Thyroid gland (tissue), 4 donors: ENCODE measurements around the gene ZNF14. TPM values are rescaled to one million over a fixed set of nuclear protein-coding genes. Genes with fewer than 3 reads are reported as not detected.

Source experiments
- DNase-seq, 2 donors: peaks; one replicate each; pipeline ENCODE4 v3.0.0-alpha.2; 2019
- H3K27ac ChIP-seq, 3 donors: fragments of 200-600 bp; sonication (generic); 1 replicate in 2 of 3; 2 replicates in 1 of 3; pipeline ENCODE4 v1.5.1; 2016 to 2019; ENCODE audit warnings: mild to moderate bottlenecking in 1 of 3, moderate library complexity in 1 of 3
- H3K27me3 ChIP-seq: fragments of 200-600 bp; sonication (generic); one replicate; pipeline ENCODE4 v1.5.1; 2019
- H3K36me3 ChIP-seq, 2 donors: fragments of 200-600 bp; sonication (generic); one replicate each; pipeline ENCODE4 v1.5.1; 2016 to 2019
- H3K4me1 ChIP-seq, 2 donors: fragments of 200-600 bp; sonication (generic); one replicate each; pipeline ENCODE4 v1.5.1; 2017 to 2019
- H3K4me3 ChIP-seq, 3 donors: fragments of 200-600 bp; sonication (generic); replicated peaks in 1 of 3; 1 replicate in 2 of 3; 2 replicates in 1 of 3; pipeline ENCODE4 v1.5.1; 2016; ENCODE audit warnings: mild to moderate bottlenecking in 1 of 3
- H3K9me3 ChIP-seq: fragments of 200-600 bp; sonication (generic); one replicate; pipeline ENCODE4 v1.5.1; 2017
- POLR2A ChIP-seq, 2 donors: fragments of 450-650 bp; IDR thresholded peaks; one replicate each; pipeline ENCODE4 v1.6.1; 2017; ENCODE audit warnings: antibody characterized with exemption in 2 of 2, mild to moderate bottlenecking in 2 of 2, moderate library complexity in 1 of 2
- WGBS, 2 donors: methylation state at CpG; one replicate each; pipeline ENCODE4 v1.1.5; 2017; 5-methylcytosine and 5-hydroxymethylcytosine counted together
- intact Hi-C: fragments of 100-400 bp; cut with DNase I; formaldehyde crosslinking; loops from one replicate; pipeline ENCODE4 v1.15.1; 2023
- total RNA-seq, 4 donors: library from RNA; depleted of rRNA; stranded (reverse); fragments of >200 nt; gene quantifications; one replicate each; pipeline ENCODE4 v1.2.3, GENCODE V29; 2016
- TF ChIP-seq, protein P1 (sequence below), 6 experiments: fragments of 200-600 bp in 3 of 6; fragments of 450-650 bp in 3 of 6; sonication (generic) in 3 of 6; IDR thresholded peaks; one replicate each; pipeline ENCODE4 v1.5.1; 2016 to 2019; ENCODE audit warnings: antibody characterized with exemption in 6 of 6, mild to moderate bottlenecking in 2 of 6, inconsistent platforms in 1 of 6, moderate library complexity in 1 of 6

Gene ZNF14
- total RNA-seq, 4 donors from 2014 or later, result 13.8 to 21.1 (median 17.7) TPM

DNA sequence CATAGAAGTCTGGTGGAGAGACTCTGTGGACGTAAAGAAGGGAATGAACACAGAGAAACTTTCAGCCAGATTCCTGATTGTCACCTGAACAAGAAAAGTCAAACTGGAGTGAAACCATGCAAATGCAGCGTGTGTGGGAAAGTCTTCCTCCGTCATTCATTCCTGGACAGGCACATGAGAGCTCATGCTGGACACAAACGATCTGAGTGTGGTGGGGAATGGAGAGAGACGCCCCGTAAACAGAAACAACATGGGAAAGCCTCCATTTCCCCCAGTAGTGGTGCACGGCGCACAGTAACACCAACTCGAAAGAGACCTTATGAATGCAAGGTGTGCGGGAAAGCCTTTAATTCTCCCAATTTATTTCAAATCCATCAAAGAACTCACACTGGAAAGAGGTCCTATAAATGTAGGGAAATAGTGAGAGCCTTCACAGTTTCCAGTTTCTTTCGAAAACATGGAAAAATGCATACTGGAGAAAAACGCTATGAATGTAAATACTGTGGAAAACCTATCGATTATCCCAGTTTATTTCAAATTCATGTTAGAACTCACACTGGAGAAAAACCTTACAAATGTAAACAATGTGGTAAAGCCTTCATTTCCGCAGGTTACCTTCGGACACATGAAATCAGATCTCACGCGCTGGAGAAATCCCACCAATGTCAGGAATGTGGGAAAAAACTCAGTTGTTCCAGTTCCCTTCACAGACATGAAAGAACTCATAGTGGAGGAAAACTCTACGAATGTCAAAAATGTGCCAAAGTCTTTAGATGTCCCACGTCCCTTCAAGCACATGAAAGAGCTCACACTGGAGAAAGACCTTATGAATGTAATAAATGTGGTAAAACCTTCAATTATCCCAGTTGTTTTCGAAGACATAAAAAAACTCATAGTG lies 53.5 kb downstream of the ZNF14 start:
- 96 to 97% methylated on average over 20 of the region's 20 CpGs for WGBS, 2 donors
- intact Hi-C loops, result no loop called here
- H3K36me3 ChIP-seq, result peaks cover 16 to 25% of the 10 kb centered on the region in 2 donors

DNA sequence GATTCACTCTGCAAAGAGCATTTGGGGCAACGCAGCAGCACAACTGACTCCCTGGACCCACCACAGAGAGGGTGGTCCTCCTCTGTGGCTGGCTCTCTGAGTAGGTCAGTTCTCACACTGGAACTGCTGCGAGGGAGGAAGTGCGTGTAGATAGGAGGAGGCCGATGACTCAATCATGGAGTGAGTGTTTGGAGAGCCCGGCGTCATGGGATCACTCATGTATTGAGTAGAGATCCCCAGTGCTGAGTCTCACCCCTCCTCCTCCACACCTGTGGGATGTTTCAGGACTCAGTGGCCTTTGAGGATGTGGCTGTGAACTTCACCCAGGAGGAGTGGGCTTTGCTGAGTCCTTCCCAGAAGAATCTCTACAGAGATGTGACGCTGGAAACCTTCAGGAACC lies 55.3 kb downstream of the ZNF14 start:
- peaks cover 16 to 25% of the 10 kb centered on the region in 2 donors for H3K36me3 ChIP-seq
- TF ChIP-seq, protein P1, sequence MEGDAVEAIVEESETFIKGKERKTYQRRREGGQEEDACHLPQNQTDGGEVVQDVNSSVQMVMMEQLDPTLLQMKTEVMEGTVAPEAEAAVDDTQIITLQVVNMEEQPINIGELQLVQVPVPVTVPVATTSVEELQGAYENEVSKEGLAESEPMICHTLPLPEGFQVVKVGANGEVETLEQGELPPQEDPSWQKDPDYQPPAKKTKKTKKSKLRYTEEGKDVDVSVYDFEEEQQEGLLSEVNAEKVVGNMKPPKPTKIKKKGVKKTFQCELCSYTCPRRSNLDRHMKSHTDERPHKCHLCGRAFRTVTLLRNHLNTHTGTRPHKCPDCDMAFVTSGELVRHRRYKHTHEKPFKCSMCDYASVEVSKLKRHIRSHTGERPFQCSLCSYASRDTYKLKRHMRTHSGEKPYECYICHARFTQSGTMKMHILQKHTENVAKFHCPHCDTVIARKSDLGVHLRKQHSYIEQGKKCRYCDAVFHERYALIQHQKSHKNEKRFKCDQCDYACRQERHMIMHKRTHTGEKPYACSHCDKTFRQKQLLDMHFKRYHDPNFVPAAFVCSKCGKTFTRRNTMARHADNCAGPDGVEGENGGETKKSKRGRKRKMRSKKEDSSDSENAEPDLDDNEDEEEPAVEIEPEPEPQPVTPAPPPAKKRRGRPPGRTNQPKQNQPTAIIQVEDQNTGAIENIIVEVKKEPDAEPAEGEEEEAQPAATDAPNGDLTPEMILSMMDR (IDR thresholded peaks at IDR 0.05), result no peak
- TF ChIP-seq POLR2A (IDR thresholded peaks at IDR 0.05), result no peak
- no peak overlapping the region for H3K4me3 ChIP-seq
- 91 to 92% methylated on average over 5 to 7 of the region's 7 CpGs for WGBS, 2 donors
- H3K27ac ChIP-seq, result no peak overlapping the region
- no peaks in the 10 kb centered on the region for H3K4me1 ChIP-seq
- intact Hi-C loops, result no loop called here
- no peaks in the 10 kb centered on the region for H3K9me3 ChIP-seq
- DNase-seq, result no peak
- H3K27me3 ChIP-seq, result no peaks in the 10 kb centered on the region

More for the DNA sequence above, 53.5 kb downstream of the ZNF14 start:
- Histone ChIP-seq H3K27me3 (no peaks in the 10 kb centered on the region), H3K4me3 (no peak overlapping the region), H3K9me3 (no peaks in the 10 kb centered on the region), H3K27ac (no peak overlapping the region), H3K4me1 (no peaks in the 10 kb centered on the region)
- DNase-seq, result no peak
- TF ChIP-seq, protein P1 (IDR thresholded peaks at IDR 0.05), result no peak
- TF ChIP-seq POLR2A (IDR thresholded peaks at IDR 0.05), result no peak

DNA sequence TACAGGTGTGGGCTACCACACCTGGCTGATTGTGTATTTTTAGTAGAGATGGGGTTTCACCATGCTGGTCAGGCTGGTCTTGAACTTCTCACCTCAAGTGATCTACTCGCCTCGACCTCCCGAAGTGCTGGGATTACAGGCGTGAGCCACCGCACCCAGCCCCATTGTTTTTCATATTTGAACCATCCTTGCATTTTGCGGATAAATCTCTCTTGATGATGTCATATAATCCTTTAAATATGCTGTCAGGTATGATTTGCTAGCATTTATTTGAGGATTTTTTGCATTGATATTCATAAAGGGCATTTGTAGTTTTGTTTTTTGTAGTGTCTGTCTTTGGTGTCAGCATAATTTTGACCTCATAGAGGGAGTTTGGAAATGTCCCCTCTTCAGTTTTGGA lies 58.6 kb downstream of the ZNF14 start:
- DNase-seq, result no peak
- TF ChIP-seq, protein P1 (IDR thresholded peaks at IDR 0.05), result no peak
- TF ChIP-seq POLR2A (IDR thresholded peaks at IDR 0.05), result no peak
- Histone ChIP-seq H3K27me3 (no peaks in the 10 kb centered on the region), H3K4me1 (peaks cover 9 to 12% of the 10 kb centered on the region in 2 donors), H3K4me3 (no peak overlapping the region), H3K9me3 (no peaks in the 10 kb centered on the region), H3K36me3 (peaks cover 7 to 14% of the 10 kb centered on the region in 2 donors), H3K27ac (no peak overlapping the region)
- intact Hi-C loops, result no loop called here
- WGBS, 2 donors, result 98 to 99% methylated on average over 6 of the region's 6 CpGs

DNA sequence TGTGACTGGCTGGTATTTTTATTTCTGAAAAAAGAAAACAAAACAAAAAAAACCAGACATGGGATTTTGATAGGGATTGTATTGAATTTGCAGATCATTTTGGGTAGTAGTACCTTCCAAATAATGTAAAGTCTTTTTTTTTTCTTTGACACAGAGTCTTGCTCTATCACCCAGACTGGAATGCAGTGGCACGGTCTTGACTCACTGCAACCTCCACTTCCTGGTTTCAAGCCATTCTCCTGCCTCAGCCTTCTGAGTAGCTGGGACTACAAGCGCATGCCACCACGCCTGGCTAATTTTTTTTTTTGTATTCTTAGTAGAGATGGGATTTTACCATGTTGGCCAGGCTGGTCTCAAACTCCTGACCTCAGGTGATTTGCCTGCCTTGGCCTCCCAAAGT lies 60.1 kb downstream of the ZNF14 start:
- intact Hi-C loops, result no loop called here
- 94 to 95% methylated on average over 3 of the region's 3 CpGs for WGBS, 2 donors

More for the DNA sequence above, 60.1 kb downstream of the ZNF14 start:
- peaks cover 15 to 17% of the 10 kb centered on the region in 2 donors for H3K4me1 ChIP-seq
- no peaks in the 10 kb centered on the region for H3K9me3 ChIP-seq
- H3K27ac ChIP-seq, result no peak overlapping the region
- no peak for DNase-seq
- TF ChIP-seq, protein P1 (IDR thresholded peaks at IDR 0.05), result no peak
- TF ChIP-seq POLR2A (IDR thresholded peaks at IDR 0.05), result no peak
- H3K27me3 ChIP-seq, result no peaks in the 10 kb centered on the region
- no peak overlapping the region for H3K4me3 ChIP-seq
- peaks cover 0 to 2% of the 10 kb centered on the region in 2 donors for H3K36me3 ChIP-seq
